Prostate gland (tissue), 2 donors: ENCODE results near the gene DOP1B.

Experiments
- CTCF ChIP-seq, 4 experiments: fragments of 200-600 bp in 2 of 4; fragments of 450-650 bp in 2 of 4; sonication (generic) in 2 of 4; IDR thresholded peaks; 1 replicate in 3 of 4; 2 replicates in 1 of 4; pipeline ENCODE4 v1.5.1; 2016 to 2019; ENCODE audit warnings: antibody characterized with exemption in 4 of 4, mild to moderate bottlenecking in 2 of 4, moderate library complexity in 2 of 4
- POLR2A ChIP-seq: fragments of 450-650 bp; IDR thresholded peaks from one replicate; pipeline ENCODE4 v1.6.1; 2016; ENCODE audit warnings: antibody characterized with exemption, mild to moderate bottlenecking

DNA sequence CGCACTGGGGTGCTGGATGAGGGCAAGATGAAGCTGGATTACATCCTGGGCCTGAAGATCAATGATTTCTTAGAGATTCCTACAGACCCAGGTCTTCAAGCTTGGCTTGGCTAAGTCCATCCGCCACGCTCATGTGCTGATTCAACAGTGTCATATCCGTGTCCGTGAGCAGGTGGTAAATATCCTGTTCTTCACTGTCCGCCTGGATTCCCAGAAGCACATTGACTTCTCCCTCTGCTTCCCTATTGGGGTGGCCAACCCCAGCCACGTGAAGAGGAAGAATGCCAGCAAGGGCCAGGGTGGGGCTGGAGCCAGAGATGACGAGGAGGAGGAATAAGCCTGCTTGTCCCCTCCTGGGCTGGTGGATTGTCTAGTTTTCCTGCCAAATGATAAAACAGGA, 23.9 kb upstream of the DOP1B start:
- TF ChIP-seq CTCF (IDR thresholded peaks at IDR 0.05) (no peak), POLR2A (no peak)
